Measurements from ENCODE around the gene LCOR. TPM values are rescaled to one million over a fixed set of nuclear protein-coding genes. Genes with fewer than 3 reads are reported as not detected.

LCOR gene
- 17.4 and 20.2 TPM in 2 replicates for total RNA-seq

DNA sequence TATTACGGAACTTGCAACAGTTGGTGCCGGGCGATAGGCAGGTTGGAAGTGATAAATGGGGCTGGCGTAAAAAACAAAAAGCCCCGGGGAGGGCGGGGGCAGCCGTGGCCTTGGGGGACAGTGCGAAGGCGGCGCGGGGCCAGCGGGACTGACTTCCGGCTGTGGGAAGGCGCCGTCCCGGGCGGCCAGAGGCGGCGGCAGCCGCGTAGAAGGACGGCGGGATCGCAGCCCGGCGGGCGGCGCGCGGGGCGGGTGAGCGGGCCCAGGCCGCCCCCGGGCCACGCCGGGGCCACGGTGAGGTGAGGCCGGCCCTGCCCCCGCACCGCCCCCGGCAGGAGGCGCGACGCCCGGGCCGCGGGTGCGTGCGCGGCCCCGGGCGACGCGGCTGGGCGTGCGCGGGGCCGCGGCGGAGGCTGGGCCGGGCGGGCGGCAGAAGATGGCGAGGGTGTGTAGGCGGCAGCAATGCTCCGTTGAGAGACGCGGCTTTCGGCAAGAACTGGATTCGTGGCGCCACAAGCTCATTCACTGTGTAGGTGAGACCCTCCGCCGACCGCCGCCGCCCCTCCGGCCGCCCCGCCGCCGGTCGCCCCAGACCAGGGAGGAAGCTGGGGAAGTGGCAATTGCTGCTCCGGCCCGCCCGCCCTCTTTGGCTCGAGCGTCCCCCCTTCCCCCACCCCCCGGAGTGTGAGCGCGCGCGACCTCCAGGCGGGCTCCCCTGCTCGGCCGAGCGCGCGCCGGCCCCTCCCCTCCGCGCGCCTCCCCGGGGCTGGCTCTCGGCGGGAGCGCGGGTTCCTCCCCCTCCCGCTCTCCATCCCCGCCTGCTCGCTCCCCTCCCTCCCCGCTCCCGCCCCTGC lies at the start of gene LCOR:
Gene LCOR (plus strand): TSS at position 432 of the 854 bp plus-strand sequence. CDS start 116,760 bp downstream, outside the sequence.

Other genes starting within 250 kb of the LCOR start
- gene TM9SF3, start 245.3 kb upstream of the LCOR start, total RNA-seq, result 94.7 and 104 TPM in 2 replicates
- gene PIK3AP1, start 111.8 kb upstream of the LCOR start, total RNA-seq, result 1.1 and 4.1 TPM in 2 replicates

All from tracheal epithelial cell (primary cell).